IPS-20b (cell line): ENCODE measurements around the gene SCUBE2.
"Not testable (repeated sequence)": the region's sequence is repeated elsewhere in the genome, so short reads cannot be mapped to it uniquely, and the experiment has no call there.

ENCODE experiments used
- H3K27ac ChIP-seq: one replicate; pipeline ENCODE4 v1.5.1; 2013; ENCODE audit warnings: low read length
- H3K27me3 ChIP-seq: 2 replicates; pipeline ENCODE4 v1.6.1; 2013; ENCODE audit warnings: mild to moderate bottlenecking, low read length, inconsistent platforms; ENCODE audit not compliant: insufficient read depth
- H3K36me3 ChIP-seq: 2 replicates; pipeline ENCODE4 v1.6.1; 2013; ENCODE audit warnings: low read depth, mild to moderate bottlenecking, inconsistent platforms, low read length, moderate library complexity; ENCODE audit not compliant: insufficient read depth
- H3K4me1 ChIP-seq: 2 replicates; pipeline ENCODE4 v1.6.1; 2013; ENCODE audit warnings: mild to moderate bottlenecking, control low read depth, inconsistent platforms, low read length, moderate library complexity; ENCODE audit not compliant: insufficient read depth
- H3K4me3 ChIP-seq: 2 replicates; pipeline ENCODE4 v1.5.1; 2013; ENCODE audit warnings: mild to moderate bottlenecking, low read length, inconsistent platforms
- H3K9ac ChIP-seq: 2 replicates; pipeline ENCODE4 v1.6.1; 2013; ENCODE audit warnings: low read depth, mild to moderate bottlenecking, inconsistent platforms, low read length, moderate library complexity
- H3K9me3 ChIP-seq: 2 replicates; pipeline ENCODE4 v1.6.1; 2013; ENCODE audit warnings: mild to moderate bottlenecking, low read depth, low read length, inconsistent platforms; ENCODE audit not compliant: insufficient read depth

SCUBE2 gene

DNA sequence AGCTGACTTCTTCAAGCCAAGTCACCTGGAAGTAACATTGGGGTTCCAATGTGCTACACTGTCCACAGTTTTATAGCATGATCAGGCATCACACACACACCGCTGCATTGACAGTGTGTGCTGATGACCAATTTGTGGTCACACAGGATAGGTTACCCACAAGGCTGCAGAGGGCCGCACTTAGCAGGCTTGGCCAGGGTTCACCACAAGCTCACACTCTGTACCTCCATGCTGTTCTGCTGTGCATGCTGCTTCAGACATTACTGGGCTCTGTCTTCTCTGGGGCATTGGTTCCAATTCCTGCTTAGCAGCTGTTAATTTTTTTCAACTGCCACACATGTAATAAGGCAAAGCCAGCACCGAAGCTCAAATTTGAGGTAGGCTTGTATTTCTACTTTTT is 76.6 kb downstream of the SCUBE2 start:
- Histone ChIP-seq H3K4me1 (no peaks in the 10 kb centered on the region), H3K9ac (no peak overlapping the region), H3K27me3 (no peaks in the 10 kb centered on the region), H3K4me3 (no peak overlapping the region), H3K27ac (no peak overlapping the region), H3K9me3 (no peaks in the 10 kb centered on the region), H3K36me3 (no peaks in the 10 kb centered on the region)

DNA sequence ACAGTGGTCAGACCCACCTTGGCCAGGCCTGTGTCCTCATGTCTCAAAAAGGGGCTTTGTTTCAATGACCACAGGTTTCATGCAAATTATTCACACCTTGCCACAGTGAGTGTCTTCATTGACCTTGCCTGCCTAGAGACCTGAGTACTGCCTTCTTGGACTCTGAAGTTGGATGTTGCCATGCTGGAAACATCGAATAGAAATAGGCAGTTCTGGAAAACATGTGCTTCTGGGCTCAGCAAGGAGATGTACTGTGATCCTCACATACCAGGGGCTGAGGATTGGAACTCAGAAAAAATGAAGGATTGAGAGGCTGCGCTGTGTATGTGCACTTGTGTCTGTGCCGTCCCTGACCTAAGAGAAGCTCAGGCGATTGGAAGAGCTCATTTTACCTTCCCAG is 78.0 kb downstream of the SCUBE2 start:
- Histone ChIP-seq H3K27me3 (peaks cover 5% of the 10 kb centered on the region; the same call in 1 of the 2 replicates), H3K27ac (no peak overlapping the region), H3K9ac (no peak overlapping the region), H3K36me3 (no peaks in the 10 kb centered on the region), H3K4me3 (no peak overlapping the region), H3K4me1 (no peaks in the 10 kb centered on the region), H3K9me3 (no peaks in the 10 kb centered on the region)

DNA sequence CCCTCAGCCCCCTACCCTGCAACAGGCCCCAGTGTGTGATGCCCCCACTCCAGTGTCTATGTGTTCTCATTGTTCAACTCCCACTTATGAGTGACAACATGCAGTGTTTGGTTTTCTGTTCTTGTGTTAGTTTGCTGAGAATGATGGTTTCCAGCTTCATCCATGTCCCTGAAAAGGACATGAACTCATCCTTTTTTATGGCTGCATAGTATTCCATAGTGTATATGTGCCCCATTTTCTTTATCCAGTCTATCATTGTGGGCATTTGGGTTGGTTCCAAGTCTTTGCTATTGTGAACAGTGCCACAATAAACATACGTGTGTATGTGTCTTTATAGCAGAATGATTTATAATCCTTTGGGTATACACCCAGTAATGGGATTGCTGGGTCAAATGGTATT is 81.9 kb downstream of the SCUBE2 start:
- H3K9ac ChIP-seq, H3K36me3 ChIP-seq, H3K27ac ChIP-seq, H3K4me1 ChIP-seq, H3K9me3 ChIP-seq, H3K4me3 ChIP-seq: not testable (repeated sequence)
- H3K27me3 ChIP-seq = peaks cover 43% of the 10 kb centered on the region

DNA sequence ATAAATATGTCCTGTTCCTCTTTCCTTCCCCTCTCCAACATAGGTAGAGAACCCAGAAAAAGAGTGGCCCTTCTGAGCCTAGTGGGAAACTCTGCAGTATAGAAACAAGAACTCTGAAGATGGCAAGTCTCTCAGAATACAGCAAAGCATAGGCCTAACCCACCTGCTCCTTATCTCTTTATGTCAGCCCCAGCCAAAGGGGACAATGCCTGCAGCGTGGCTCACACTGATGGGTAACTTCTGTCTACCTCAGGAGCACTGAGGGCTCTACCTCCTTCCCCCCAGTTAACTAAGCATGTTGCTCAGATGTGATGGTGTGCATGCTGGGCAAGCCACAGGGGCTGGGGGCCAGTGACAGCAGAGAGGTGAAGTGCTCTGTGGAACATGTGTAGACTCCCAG is 82.7 kb downstream of the SCUBE2 start:
- no peaks in the 10 kb centered on the region for H3K36me3 ChIP-seq
- H3K27ac ChIP-seq = no peak overlapping the region
- no peaks in the 10 kb centered on the region; the same call in 1 of the 2 replicates for H3K4me1 ChIP-seq
- no peak overlapping the region for H3K9ac ChIP-seq
- peaks cover 52% of the 10 kb centered on the region for H3K27me3 ChIP-seq
- H3K9me3 ChIP-seq = no peaks in the 10 kb centered on the region
- no peak overlapping the region for H3K4me3 ChIP-seq

DNA sequence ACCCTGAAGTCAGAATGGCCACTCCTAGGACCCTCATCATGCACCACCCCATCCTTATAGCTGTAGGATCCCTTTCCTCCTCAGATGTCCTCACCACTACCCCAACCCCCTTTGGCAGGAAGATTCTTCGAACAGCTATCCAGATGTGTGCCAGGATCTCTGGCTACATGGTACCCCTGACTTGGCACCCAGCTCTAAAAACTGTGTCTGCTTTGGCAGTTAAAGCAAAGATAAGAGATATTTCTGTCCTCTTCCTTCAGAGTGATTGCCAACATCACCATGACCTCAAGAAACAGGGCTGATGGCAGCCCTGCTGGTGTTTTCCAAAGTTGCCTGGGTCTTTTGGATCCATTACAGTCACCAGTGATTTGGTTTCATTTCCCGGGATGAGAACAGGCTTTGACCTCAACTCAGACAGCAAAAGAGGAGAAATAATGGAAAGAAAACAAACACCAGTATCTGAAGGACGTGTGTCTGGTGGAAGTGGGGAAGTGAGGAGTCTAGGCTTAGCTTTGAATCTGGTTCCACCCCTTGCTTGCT is 83.3 kb downstream of the SCUBE2 start:
- Histone ChIP-seq H3K27me3 (peaks cover 58% of the 10 kb centered on the region), H3K36me3 (no peaks in the 10 kb centered on the region), H3K4me1 (peaks cover 1% of the 10 kb centered on the region), H3K27ac (no peak overlapping the region), H3K4me3 (no peak overlapping the region), H3K9ac (no peak overlapping the region), H3K9me3 (no peaks in the 10 kb centered on the region)

DNA sequence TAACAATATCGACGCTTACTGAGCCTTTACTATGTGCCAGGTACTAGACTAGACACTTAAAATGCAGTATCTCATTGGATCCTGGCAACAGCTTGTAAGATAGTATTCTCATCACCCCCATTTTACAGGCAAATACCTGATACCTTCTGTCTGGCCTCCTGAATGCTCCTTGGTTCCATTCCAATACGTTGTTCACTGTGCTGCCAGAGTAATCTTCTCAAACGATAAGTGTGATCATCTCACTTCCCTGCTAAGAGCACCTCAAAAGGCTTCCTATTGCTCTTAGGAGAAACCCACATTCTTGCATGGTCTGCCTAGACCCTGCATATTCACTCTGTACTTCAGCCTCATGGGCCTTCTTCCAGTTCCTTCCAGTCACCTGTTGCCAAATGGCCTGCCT is 86.3 kb downstream of the SCUBE2 start:
- H3K27me3 ChIP-seq = peaks cover 87% of the 10 kb centered on the region
- H3K4me3 ChIP-seq = 0 out of 2 replicates have a peak overlapping the region, but pooled peaks have one; percentile 66
- H3K36me3 ChIP-seq = no peaks in the 10 kb centered on the region

DNA sequence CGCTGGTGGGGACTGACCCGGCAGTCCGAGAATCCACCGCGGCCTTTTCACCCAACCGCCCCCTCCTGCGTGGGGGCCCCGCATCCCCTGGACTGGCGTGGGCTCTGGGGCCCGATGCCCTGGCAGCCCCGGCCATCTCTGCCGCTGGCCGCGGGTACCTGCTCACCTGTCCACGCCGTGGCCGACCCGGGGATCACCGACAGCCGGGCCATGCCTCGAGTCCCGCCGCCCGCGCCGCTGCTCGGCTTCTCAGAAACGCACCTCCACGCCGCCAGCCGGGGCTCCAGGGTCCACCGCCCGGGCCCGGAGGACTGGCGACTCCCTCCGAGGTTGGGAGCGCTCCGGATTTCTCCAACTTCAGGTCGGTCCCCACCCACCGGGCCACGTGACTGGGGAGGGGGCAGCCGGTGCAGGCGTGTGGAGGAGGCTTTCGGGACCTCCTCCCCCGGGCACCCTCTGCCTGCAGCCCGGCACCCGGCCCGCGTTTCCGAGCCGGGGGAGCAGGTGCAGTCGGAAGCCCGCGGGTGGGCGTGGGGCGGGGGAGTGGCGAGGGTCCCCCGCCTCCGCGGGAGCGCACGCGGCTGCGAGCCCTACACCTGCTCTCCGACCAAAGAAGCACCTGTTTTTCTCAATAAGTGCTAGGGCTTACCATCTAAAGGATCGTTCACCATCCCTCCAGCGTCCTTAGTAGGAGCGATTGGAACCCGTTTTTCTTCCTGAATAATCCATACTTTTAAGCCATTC is 87.0 kb downstream of the SCUBE2 start:
- H3K36me3 ChIP-seq = no peaks in the 10 kb centered on the region
- no peak overlapping the region for H3K9ac ChIP-seq
- no peak overlapping the region for H3K27ac ChIP-seq
- peaks cover 89% of the 10 kb centered on the region for H3K27me3 ChIP-seq
- peaks cover 6% of the 10 kb centered on the region for H3K4me1 ChIP-seq
- peak overlapping the region; percentile 66; the same call in 1 of the 2 replicates for H3K4me3 ChIP-seq
- no peaks in the 10 kb centered on the region for H3K9me3 ChIP-seq

More for the DNA sequence above, 86.3 kb downstream of the SCUBE2 start:
- no peak overlapping the region for H3K27ac ChIP-seq
- H3K9ac ChIP-seq = no peak overlapping the region
- no peaks in the 10 kb centered on the region for H3K9me3 ChIP-seq
- peaks cover 6% of the 10 kb centered on the region for H3K4me1 ChIP-seq

DNA sequence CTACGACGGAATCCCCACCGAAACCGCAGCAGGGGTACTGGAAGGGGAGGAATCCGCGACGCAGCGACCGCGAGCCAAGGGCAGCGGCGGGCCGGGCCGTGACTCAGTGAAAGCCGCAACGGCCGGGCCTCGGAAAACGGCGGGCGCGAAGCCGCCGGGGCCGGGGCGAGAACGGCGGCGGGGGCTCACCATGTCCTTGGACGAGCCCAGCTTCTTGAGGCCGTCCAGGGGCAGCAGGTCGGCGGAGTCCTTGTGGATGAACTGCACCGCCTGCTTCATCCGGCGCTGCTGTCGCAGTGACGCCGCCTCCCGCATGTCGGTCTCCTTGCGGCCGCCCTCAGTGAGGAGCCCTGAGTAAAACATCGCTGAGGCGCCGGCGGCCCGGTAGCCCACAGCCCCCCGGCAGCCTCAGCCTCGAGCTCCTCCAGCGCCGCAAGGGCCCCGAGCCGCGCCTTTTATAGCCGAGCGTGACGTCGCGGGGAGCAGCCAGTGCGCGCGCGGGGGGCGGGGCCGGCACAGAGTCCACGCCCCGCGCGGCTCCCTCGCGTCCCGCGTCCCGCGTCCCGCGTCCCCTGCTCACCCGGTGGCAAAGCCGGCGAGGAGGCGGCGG is 87.7 kb downstream of the SCUBE2 start, which contains the start of gene NRIP3:
Gene NRIP3 (minus strand): TSS at position 429 of the 610 bp plus-strand sequence. CDS start 66 bp downstream, at position 363.
- H3K27me3 ChIP-seq = peaks cover 87% of the 10 kb centered on the region
- peak within 1 kb of the TSS; percentile 13; the same call in 1 of the 2 replicates for H3K9ac ChIP-seq
- no peak within 1 kb of the TSS for H3K27ac ChIP-seq

DNA sequence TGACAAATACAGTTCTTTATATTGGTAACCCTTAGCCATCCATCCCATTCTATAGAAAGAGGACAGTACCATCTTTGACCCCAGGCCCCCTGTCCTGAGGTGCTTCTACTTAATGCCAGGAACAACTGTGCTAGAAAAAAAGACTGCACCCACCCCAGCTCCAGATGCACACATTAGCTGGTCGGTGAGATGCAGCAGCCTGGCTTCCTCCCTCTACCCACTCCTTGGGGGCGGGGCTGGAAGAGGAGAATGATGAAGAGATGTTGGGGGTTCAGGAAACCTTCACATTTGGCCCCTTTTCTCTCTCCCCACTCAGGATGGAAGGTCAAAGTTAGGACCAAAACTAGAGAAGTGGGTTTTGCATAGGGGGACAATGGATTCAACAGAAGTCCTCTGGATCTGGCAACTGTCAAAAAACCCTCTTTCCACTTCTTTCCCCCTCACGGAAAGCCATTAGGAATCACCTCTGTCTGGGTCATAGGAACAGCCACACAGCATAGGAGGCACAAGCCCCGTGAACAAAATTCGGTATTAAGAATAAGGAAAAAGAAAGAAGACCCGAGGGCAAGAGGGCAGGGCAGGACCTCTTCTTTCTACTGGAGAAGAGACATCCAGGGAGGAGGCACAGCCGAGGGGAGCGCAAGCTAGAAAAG is 88.4 kb downstream of the SCUBE2 start:
- Histone ChIP-seq H3K4me1 (peaks cover 6% of the 10 kb centered on the region), H3K27me3 (peaks cover 80% of the 10 kb centered on the region), H3K4me3 (peak overlapping the region; percentile 66), H3K9ac (peak overlapping the region; percentile 13; the same call in 1 of the 2 replicates), H3K36me3 (no peaks in the 10 kb centered on the region), H3K9me3 (no peaks in the 10 kb centered on the region), H3K27ac (no peak overlapping the region)

More for the DNA sequence above, 87.7 kb downstream of the SCUBE2 start, which contains the start of gene NRIP3:
- no peaks in the 10 kb centered on the region for H3K9me3 ChIP-seq
- H3K4me1 ChIP-seq = peaks cover 6% of the 10 kb centered on the region
- no peaks in the 10 kb centered on the region for H3K36me3 ChIP-seq
- H3K4me3 ChIP-seq = peak within 1 kb of the TSS; percentile 66

DNA sequence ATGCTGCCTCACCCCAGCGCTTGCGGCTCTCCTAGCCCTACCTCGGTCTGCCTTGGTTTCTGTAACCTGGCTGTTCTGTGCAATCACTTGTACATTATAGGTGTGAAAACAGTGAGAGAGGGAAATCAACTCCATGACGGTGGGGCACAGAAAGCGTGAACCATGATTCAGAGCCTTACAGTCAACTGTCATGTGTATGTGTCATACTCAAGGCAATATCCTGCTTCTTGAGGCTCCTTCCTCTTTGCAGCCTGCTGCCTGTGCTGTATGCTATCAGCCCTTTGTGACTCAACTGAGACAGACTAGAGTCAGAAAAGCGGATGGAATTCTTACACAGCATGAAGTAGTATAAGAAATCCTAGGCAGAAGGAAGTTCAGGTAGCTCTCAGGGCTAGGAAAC is 89.7 kb downstream of the SCUBE2 start:
- H3K27me3 ChIP-seq = peaks cover 67% of the 10 kb centered on the region
- H3K36me3 ChIP-seq = no peaks in the 10 kb centered on the region
- no peak overlapping the region for H3K27ac ChIP-seq
- no peak overlapping the region for H3K9ac ChIP-seq
- H3K9me3 ChIP-seq = no peaks in the 10 kb centered on the region
- no peak overlapping the region for H3K4me3 ChIP-seq
- peaks cover 6% of the 10 kb centered on the region for H3K4me1 ChIP-seq

DNA sequence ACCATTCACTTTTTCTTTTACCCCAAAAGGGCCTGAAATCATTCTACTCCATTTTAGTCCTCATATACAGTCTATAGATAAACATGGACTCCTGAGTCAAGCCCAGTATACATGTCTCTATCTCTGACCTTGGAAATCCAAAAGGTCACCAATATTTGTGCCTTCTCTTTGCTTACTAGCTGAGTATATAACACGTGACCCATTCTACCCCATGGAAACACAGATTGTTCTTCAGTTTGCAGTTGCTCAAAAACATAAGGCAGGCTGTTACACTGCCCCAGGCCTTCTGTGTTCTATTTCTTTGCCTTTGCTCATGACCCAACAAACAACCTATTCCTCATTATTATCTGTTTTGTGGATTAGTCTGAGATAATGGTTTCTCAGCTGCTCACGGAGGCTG is 93.4 kb downstream of the SCUBE2 start:
- Histone ChIP-seq H3K36me3 (no peaks in the 10 kb centered on the region), H3K4me3 (no peak overlapping the region), H3K4me1 (peaks cover 4% of the 10 kb centered on the region), H3K27me3 (peaks cover 30% of the 10 kb centered on the region), H3K9me3 (no peaks in the 10 kb centered on the region), H3K27ac (no peak overlapping the region), H3K9ac (no peak overlapping the region)
